IMR-90 (cell line): ENCODE results near the gene MYBPHL. TPM values are rescaled to one million over a fixed set of nuclear protein-coding genes. Genes with fewer than 3 reads are reported as not detected.

Experiments used
- ATAC-seq: fragments of 200-7000 bp; cut with Tn5 transposase; 2 replicates; pipeline ENCODE4 v1.9.1; 2020; ENCODE audit warnings: low read depth, mild to moderate bottlenecking, moderate library complexity
- BruUV-seq: library from RNA; stranded (reverse); fragments of 400-500 nt; replicated peaks from 2 replicates; lab custom pipeline; 2021; lab: Mats Ljungman, UMichigan
- CTCF ChIA-PET: fragments of 300-600 bp; formaldehyde crosslinking; extraction: SDS; loops from one replicate; lab custom pipeline; 2021; ENCODE audit warnings: antibody characterized with exemption; lab: Yijun Ruan, JAX
- POLR2A ChIA-PET: fragments of 300-600 bp; sonication (Branson Sonifier 250); formaldehyde crosslinking; loops from one replicate; lab custom pipeline; 2022; ENCODE audit warnings: antibody characterized with exemption; ENCODE audit not compliant: unreplicated experiment; lab: Charles Lee
- DNase-seq: peaks from one replicate; pipeline ENCODE4 v3.0.0; 2013
- H2AFZ ChIP-seq: replicated peaks from 2 replicates; pipeline ENCODE3; 2013; ENCODE audit warnings: low read length, mild to moderate bottlenecking; ENCODE audit not compliant: poor library complexity
- H2AK5ac ChIP-seq: 2 replicates; pipeline ENCODE4 v1.6.1; 2013; ENCODE audit warnings: low read depth, low read length, inconsistent platforms
- H2AK9ac ChIP-seq: replicated peaks from 2 replicates; pipeline ENCODE3; 2013; ENCODE audit warnings: mild to moderate bottlenecking, low read depth, low read length, moderate library complexity; ENCODE audit not compliant: poor library complexity
- H2BK120ac ChIP-seq: 2 replicates; pipeline ENCODE4 v1.6.1; 2013; ENCODE audit warnings: low read depth, low read length, inconsistent platforms
- H2BK15ac ChIP-seq: 3 replicates; pipeline ENCODE4 v1.6.1; 2013; ENCODE audit warnings: low read depth, low read length, inconsistent platforms
- H2BK20ac ChIP-seq: 2 replicates; pipeline ENCODE4 v1.6.1; 2013; ENCODE audit warnings: low read depth, mild to moderate bottlenecking, inconsistent platforms, low read length, moderate library complexity
- H2BK5ac ChIP-seq: 2 replicates; pipeline ENCODE4 v1.6.1; 2013; ENCODE audit warnings: mild to moderate bottlenecking, low read depth, low read length, inconsistent platforms; ENCODE audit not compliant: poor library complexity, severe bottlenecking
- H3K14ac ChIP-seq: replicated peaks from 2 replicates; pipeline ENCODE4 v1.6.1; 2013; ENCODE audit warnings: low read depth, low read length, inconsistent platforms
- H3K18ac ChIP-seq: 2 replicates; pipeline ENCODE4 v1.6.1; 2013; ENCODE audit warnings: low read depth, low read length, control low read depth
- H3K23ac ChIP-seq: 2 replicates; pipeline ENCODE4 v1.6.1; 2013; ENCODE audit warnings: low read depth, low read length, inconsistent platforms
- H3K27ac ChIP-seq: 2 replicates; pipeline ENCODE4 v1.5.1; 2013; ENCODE audit warnings: mild to moderate bottlenecking, control low read depth, low read length; ENCODE audit not compliant: insufficient read depth
- H3K27me3 ChIP-seq: 2 replicates; pipeline ENCODE4 v1.6.1; 2013; ENCODE audit warnings: low read length; ENCODE audit not compliant: control insufficient read depth, insufficient read depth
- H3K36me3 ChIP-seq: 2 replicates; pipeline ENCODE4 v1.6.1; 2013; ENCODE audit warnings: low read length, mixed read lengths; ENCODE audit not compliant: control insufficient read depth, insufficient read depth
- H3K4ac ChIP-seq: 2 replicates; pipeline ENCODE4 v1.6.1; 2013; ENCODE audit warnings: low read depth, low read length, inconsistent platforms
- H3K4me1 ChIP-seq: 2 replicates; pipeline ENCODE4 v1.6.1; 2013; ENCODE audit warnings: low read length, mixed read lengths; ENCODE audit not compliant: control insufficient read depth, insufficient read depth
- H3K4me2 ChIP-seq: 2 replicates; pipeline ENCODE4 v1.6.1; 2013; ENCODE audit warnings: low read depth, mild to moderate bottlenecking, control low read depth, low read length, moderate library complexity
- H3K4me3 ChIP-seq: 2 replicates; pipeline ENCODE4 v1.5.1; 2013; ENCODE audit warnings: low read depth, mild to moderate bottlenecking, control low read depth, low read length, moderate library complexity; ENCODE audit not compliant: insufficient read depth
- H3K56ac ChIP-seq: 2 replicates; pipeline ENCODE4 v1.6.1; 2013; ENCODE audit warnings: low read length, inconsistent platforms; ENCODE audit not compliant: insufficient read depth; ENCODE audit errors: extremely low read depth
- H3K79me1 ChIP-seq, 2 experiments: 2 replicates each; pipeline ENCODE4 v1.6.1; 2013; ENCODE audit warnings: low read length in 2 of 2, inconsistent platforms in 1 of 2, low read depth in 1 of 2
- H3K9ac ChIP-seq: 2 replicates; pipeline ENCODE4 v1.6.1; 2013; ENCODE audit warnings: low read depth, low read length, control low read depth
- H3K9me1 ChIP-seq: 2 replicates; pipeline ENCODE4 v1.6.1; 2013; ENCODE audit warnings: low read length, inconsistent platforms; ENCODE audit not compliant: insufficient read depth
- H3K9me3 ChIP-seq: 2 replicates; pipeline ENCODE4 v1.6.1; 2013; ENCODE audit warnings: low read length; ENCODE audit not compliant: control insufficient read depth, insufficient read depth
- H4K20me1 ChIP-seq: 2 replicates; pipeline ENCODE4 v1.6.1; 2013; ENCODE audit warnings: low read length, inconsistent platforms; ENCODE audit not compliant: insufficient read depth
- H4K5ac ChIP-seq: 2 replicates; pipeline ENCODE4 v1.6.1; 2013; ENCODE audit warnings: mild to moderate bottlenecking, low read depth, low read length, control low read depth
- H4K8ac ChIP-seq, 2 experiments: 2 replicates each; pipeline ENCODE4 v1.6.1; 2013; ENCODE audit warnings: low read depth in 2 of 2, low read length in 2 of 2, control low read depth in 1 of 2, inconsistent platforms in 1 of 2
- H4K91ac ChIP-seq: 2 replicates; pipeline ENCODE4 v1.6.1; 2013; ENCODE audit warnings: low read depth, low read length, inconsistent platforms; ENCODE audit not compliant: insufficient read depth
- BHLHE40 ChIP-seq: fragments of 150-350 bp; IDR thresholded peaks from 2 replicates; pipeline ENCODE4 v1.6.1; 2016; ENCODE audit warnings: mild to moderate bottlenecking, low read depth, low read length
- CEBPB ChIP-seq: IDR thresholded peaks from 2 replicates; pipeline ENCODE4 v1.6.1; 2012; ENCODE audit warnings: low read depth, low read length, improper control_type of control experiment
- CHD1 ChIP-seq: IDR thresholded peaks from 2 replicates; pipeline ENCODE4 v1.6.1; 2012; ENCODE audit warnings: low read depth, low read length, improper control_type of control experiment
- MAFK ChIP-seq: IDR thresholded peaks from 2 replicates; pipeline ENCODE4 v1.6.1; 2012; ENCODE audit warnings: low read depth, low read length, improper control_type of control experiment
- MAZ ChIP-seq: IDR thresholded peaks from 2 replicates; pipeline ENCODE4 v1.6.1; 2012; ENCODE audit warnings: low read depth, mild to moderate bottlenecking, low read length, improper control_type of control experiment, moderate library complexity, borderline replicate concordance
- NFE2L2 ChIP-seq: fragments of 150-350 bp; IDR thresholded peaks from 2 replicates; pipeline ENCODE4 v1.6.1; 2016; ENCODE audit warnings: low read depth, mild to moderate bottlenecking, low read length
- POLR2A ChIP-seq: IDR thresholded peaks from 2 replicates; pipeline ENCODE4 v1.6.1; 2012; ENCODE audit warnings: mild to moderate bottlenecking, low read depth, low read length
- RAD21 ChIP-seq: IDR thresholded peaks from 2 replicates; pipeline ENCODE4 v1.6.1; 2012; ENCODE audit warnings: low read length, improper control_type of control experiment
- SMC3 ChIP-seq: fragments of 150-350 bp; IDR thresholded peaks from 2 replicates; pipeline ENCODE4 v1.6.1; 2016; ENCODE audit warnings: low read depth, mild to moderate bottlenecking, antibody characterized with exemption, low read length, moderate library complexity
- WGBS, 2 experiments: methylation state at CpG; one replicate each; pipeline versions ENCODE4 v1.1.5 to v1.1.7; 2013; ENCODE audit warnings: missing lambda C conversion rate in 2 of 2; ENCODE audit not compliant: insufficient read length in 1 of 2; ENCODE audit errors: extremely low coverage in 2 of 2; 5-methylcytosine and 5-hydroxymethylcytosine counted together
- dilution Hi-C: fragments of 300-500 bp; cut with HindIII; formaldehyde crosslinking; loops from one replicate; pipeline ENCODE4 v1.14.3; 2018; ENCODE audit warnings: low sequenced_read_pairs; ENCODE audit not compliant: unreplicated experiment
- in situ Hi-C: fragments of 300-500 bp; cut with MboI; formaldehyde crosslinking; loops from 3 replicates; pipeline ENCODE4 v1.14.3; 2019; ENCODE audit warnings: low sequenced_read_pairs, inconsistent platforms, mixed read lengths
- intact Hi-C: fragments of 100-400 bp; cut with micrococcal nuclease; formaldehyde crosslinking; loops from 2 replicates; pipeline ENCODE4 v1.10.0; 2022
- polyA plus RNA-seq, 3 experiments: library from polyadenylated mRNA; depleted of rRNA; stranded (reverse); fragments of >200 nt; gene quantifications; 2 replicates each; pipeline ENCODE4 v1.2.3, GENCODE V29; 2012; ENCODE audit warnings: low replicate concordance in 1 of 3
- total RNA-seq: library from RNA; depleted of rRNA; stranded (reverse); fragments of >200 nt; gene quantifications from 2 replicates; pipeline ENCODE4 v1.2.3, GENCODE V29; 2012
- TF ChIP-seq, protein P1 (sequence below): fragments of 150-350 bp; IDR thresholded peaks from 2 replicates; pipeline ENCODE4 v1.6.1; 2017; ENCODE audit warnings: mild to moderate bottlenecking, antibody characterized with exemption, low read length, low read depth
- TF ChIP-seq, protein P2 (sequence below): fragments of 150-350 bp; IDR thresholded peaks from 2 replicates; pipeline ENCODE4 v1.6.1; 2016; ENCODE audit warnings: low read depth, mild to moderate bottlenecking, low read length, moderate library complexity, borderline replicate concordance
- TF ChIP-seq, protein P3 (sequence below): conservative IDR thresholded peaks from 2 replicates; pipeline ENCODE4 v1.5.1; 2012; ENCODE audit warnings: mild to moderate bottlenecking, low read depth, low read length, improper control_type of control experiment

Gene MYBPHL
- total and polyA plus RNA-seq, 2 of the 4 experiments (the other 2 are of a cell fraction): 0.07 TPM; not detected in 1

DNA sequence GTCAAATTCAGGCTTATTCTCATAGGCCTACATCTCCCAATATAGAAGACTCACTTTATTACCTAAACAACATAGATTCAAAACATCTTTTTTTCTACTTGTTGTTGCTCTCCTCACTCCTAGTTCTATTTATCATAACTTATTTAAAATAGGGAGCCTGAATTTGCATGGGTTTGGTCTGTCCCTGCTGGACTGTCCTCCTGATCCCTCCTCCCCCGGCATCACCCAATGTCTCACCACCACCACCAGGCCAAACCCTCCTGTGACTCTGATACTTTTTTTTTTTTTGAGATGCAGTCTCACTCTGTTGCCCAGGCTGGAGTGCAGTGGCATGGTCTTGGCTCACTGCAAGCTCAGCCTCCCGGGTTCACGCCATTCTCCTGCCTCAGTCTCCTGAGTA lies 31.8 kb upstream of the MYBPHL start:
- Histone ChIP-seq H3K56ac (no peak overlapping the region), H3K14ac (no peak overlapping the region), H3K4me2 (no peak overlapping the region), H2BK120ac (no peak overlapping the region), H3K9me3 (no peaks in the 10 kb centered on the region), H3K27ac (no peak overlapping the region), H2BK5ac (no peak overlapping the region), H4K8ac (no peak overlapping the region), H3K18ac (no peak overlapping the region), H3K9ac (no peak overlapping the region), H2BK20ac (no peak overlapping the region), H3K4me3 (no peak overlapping the region), H3K4ac (no peak overlapping the region), H2AK9ac (no peak overlapping the region), H3K9me1 (no peaks in the 10 kb centered on the region), H4K20me1 (no peaks in the 10 kb centered on the region), H2BK15ac (no peak overlapping the region), H3K23ac (no peak overlapping the region), H4K5ac (no peak overlapping the region), H3K36me3 (peaks cover 40% of the 10 kb centered on the region), H3K4me1 (no peaks in the 10 kb centered on the region), H2AFZ (no peak overlapping the region), H4K91ac (no peak overlapping the region), H3K79me1 (no peaks in the 10 kb centered on the region), H2AK5ac (no peak overlapping the region), H3K27me3 (no peaks in the 10 kb centered on the region)
- BruUV-seq: no TSS peak
- intact Hi-C loops (no loop called here), in situ Hi-C loops (no loop called here), dilution Hi-C loops (loop anchor here (25.0 kb wide), 1 partner anchor 126 kb away; the partner anchor contains the start of gene SARS1)
- no peak for TF ChIP-seq CEBPB
- TF ChIP-seq, protein P1, sequence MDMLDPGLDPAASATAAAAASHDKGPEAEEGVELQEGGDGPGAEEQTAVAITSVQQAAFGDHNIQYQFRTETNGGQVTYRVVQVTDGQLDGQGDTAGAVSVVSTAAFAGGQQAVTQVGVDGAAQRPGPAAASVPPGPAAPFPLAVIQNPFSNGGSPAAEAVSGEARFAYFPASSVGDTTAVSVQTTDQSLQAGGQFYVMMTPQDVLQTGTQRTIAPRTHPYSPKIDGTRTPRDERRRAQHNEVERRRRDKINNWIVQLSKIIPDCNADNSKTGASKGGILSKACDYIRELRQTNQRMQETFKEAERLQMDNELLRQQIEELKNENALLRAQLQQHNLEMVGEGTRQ: no peak
- TF ChIP-seq MAFK: no peak
- no peak for TF ChIP-seq NFE2L2
- TF ChIP-seq, protein P2, sequence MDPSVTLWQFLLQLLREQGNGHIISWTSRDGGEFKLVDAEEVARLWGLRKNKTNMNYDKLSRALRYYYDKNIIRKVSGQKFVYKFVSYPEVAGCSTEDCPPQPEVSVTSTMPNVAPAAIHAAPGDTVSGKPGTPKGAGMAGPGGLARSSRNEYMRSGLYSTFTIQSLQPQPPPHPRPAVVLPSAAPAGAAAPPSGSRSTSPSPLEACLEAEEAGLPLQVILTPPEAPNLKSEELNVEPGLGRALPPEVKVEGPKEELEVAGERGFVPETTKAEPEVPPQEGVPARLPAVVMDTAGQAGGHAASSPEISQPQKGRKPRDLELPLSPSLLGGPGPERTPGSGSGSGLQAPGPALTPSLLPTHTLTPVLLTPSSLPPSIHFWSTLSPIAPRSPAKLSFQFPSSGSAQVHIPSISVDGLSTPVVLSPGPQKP: no peak
- no peak for TF ChIP-seq BHLHE40
- TF ChIP-seq CHD1: no peak
- no peak for TF ChIP-seq MAZ
- TF ChIP-seq, protein P3, sequence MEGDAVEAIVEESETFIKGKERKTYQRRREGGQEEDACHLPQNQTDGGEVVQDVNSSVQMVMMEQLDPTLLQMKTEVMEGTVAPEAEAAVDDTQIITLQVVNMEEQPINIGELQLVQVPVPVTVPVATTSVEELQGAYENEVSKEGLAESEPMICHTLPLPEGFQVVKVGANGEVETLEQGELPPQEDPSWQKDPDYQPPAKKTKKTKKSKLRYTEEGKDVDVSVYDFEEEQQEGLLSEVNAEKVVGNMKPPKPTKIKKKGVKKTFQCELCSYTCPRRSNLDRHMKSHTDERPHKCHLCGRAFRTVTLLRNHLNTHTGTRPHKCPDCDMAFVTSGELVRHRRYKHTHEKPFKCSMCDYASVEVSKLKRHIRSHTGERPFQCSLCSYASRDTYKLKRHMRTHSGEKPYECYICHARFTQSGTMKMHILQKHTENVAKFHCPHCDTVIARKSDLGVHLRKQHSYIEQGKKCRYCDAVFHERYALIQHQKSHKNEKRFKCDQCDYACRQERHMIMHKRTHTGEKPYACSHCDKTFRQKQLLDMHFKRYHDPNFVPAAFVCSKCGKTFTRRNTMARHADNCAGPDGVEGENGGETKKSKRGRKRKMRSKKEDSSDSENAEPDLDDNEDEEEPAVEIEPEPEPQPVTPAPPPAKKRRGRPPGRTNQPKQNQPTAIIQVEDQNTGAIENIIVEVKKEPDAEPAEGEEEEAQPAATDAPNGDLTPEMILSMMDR: no peak
- TF ChIP-seq POLR2A: no peak
- no peak for TF ChIP-seq RAD21
- no peak for TF ChIP-seq SMC3
- POLR2A ChIA-PET: no interaction called here
- CTCF ChIA-PET: no interaction called here
- WGBS, 2 experiments: no CpG with 5 or more reads among the region's 3 CpGs
- no peak for DNase-seq
- ATAC-seq: no peak
